Pancreas (tissue), 10 donors: ENCODE results near the gene TELO2. TPM values are rescaled to one million over a fixed set of nuclear protein-coding genes. Genes with fewer than 3 reads are reported as not detected.

Source experiments
- ATAC-seq, 4 donors: fragments of 200-7000 bp; cut with Tn5 transposase; one replicate each; pipeline versions ENCODE4 v1.8.0 to v1.9.1; 2020; ENCODE audit warnings: mild to moderate bottlenecking in 4 of 4, moderate library complexity in 4 of 4
- DNase-seq, 6 donors: peaks; one replicate each; pipeline ENCODE4 v3.0.0-alpha.2; 2020
- FAIRE-seq: peaks from 2 replicates; lab custom pipeline; 2012; peaks lifted over from hg19 to GRCh38; lab: Jason Lieb, UNC
- H3K27ac ChIP-seq, 4 donors: fragments of 200-600 bp; sonication (generic); 1 replicate in 3 of 4; 2 replicates in 1 of 4; pipeline versions ENCODE4 v1.5.0 to v1.8.0; 2020
- H3K27me3 ChIP-seq, 4 donors: fragments of 200-600 bp; one replicate each; pipeline ENCODE4 v1.8.0; 2021
- H3K36me3 ChIP-seq, 3 donors: fragments of 200-600 bp; sonication (generic) in 1 of 3; one replicate each; pipeline versions ENCODE4 v1.5.0 to v1.8.0; 2020 to 2021
- H3K4me1 ChIP-seq, 3 donors: fragments of 200-600 bp; one replicate each; pipeline ENCODE4 v1.8.0; 2021
- H3K4me3 ChIP-seq, 4 donors: fragments of 200-600 bp; sonication (generic) in 2 of 4; one replicate each; pipeline versions ENCODE4 v1.5.0 to v1.8.0; 2020 to 2021
- H3K9me3 ChIP-seq, 4 donors: fragments of 200-600 bp; one replicate each; pipeline ENCODE4 v1.8.0; 2021
- CTCF ChIP-seq, 4 donors: fragments of 200-600 bp; sonication (generic) in 3 of 4; IDR thresholded peaks; one replicate each; pipeline versions ENCODE4 v1.5.0 to v1.8.0; 2021; ENCODE audit warnings: antibody characterized with exemption in 4 of 4
- WGBS, 2 donors: extraction: QIAGEN DNeasy Blood & Tissue Kit; methylation state at CpG; one replicate each; pipeline ENCODE4 v1.1.7; 2013; 5-methylcytosine and 5-hydroxymethylcytosine counted together
- intact Hi-C, 3 donors: fragments of 100-400 bp; cut with DNase I; formaldehyde crosslinking; loops; one replicate each; pipeline versions ENCODE4 v1.11.1 to v1.14.2; 2022
- polyA plus RNA-seq, 2 donors: library from polyadenylated mRNA; stranded (reverse); fragments of 200-250 nt; gene quantifications; one replicate each; pipeline ENCODE4 v1.2.3, GENCODE V29; 2013
- total RNA-seq, 6 donors: library from RNA; stranded (reverse); fragmentation: NEBNext Ultra II Directional in 4 of 6; extraction: Animal tissue kit (Norgen Biotek cat#: 25700) in 4 of 6; gene quantifications; one replicate each; pipeline versions ENCODE4 v1.2.1 to v1.2.4, GENCODE V29; 2021 to 2023
- donor health status: healthy with polysubstance abuse.
- donor health status: DM: no; HTN: no; CAD: no; lungs with moderate emphysema.
- donor health status: DM: no; HTN: no; CAD: no.
- donor health status: control.
- donor health status: control.
- donor health status: Bipolar disorder and iron deficiency.
- donor health status: DM: yes; HTN: yes; CAD: no.
- donor health status: DM: no; HTN: no; CAD: no.
- donor health status: DM: no; HTN: no; CAD: no.
- donor health status: DM: yes; HTN: yes; CAD: no.

TELO2 gene
- total and polyA plus RNA-seq, 8 donors = 11.7 to 98.7 (median 19.6) TPM

DNA sequence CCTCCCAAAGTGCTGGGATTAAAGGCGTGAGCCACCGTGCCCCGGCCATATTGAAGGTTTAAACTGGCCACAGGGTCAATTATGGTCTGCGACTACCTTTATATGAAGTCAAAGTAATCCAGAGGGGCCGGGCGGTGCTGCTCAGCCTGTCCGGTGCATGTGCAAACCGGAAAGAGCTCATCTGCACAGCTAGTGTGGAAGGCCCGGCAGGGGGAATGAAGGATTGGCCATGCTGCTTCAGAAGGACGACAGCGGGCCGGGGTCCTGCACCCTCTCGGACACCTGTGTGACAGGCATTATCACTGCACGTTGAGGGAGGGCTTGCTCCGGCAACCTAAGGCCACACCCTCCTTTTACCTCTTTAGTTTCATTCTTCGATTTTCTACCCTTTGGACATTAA, 63.9 kb downstream of the TELO2 start:
- Histone ChIP-seq H3K36me3 (peaks cover 0 to 42% (median 3%) of the 10 kb centered on the region in 3 donors), H3K9me3 (no peaks in the 10 kb centered on the region)
- WGBS, 2 donors = 89% methylated on average over 16 of the region's 16 CpGs

GRCh38 chr16:1557576-1557975, 64.4 kb downstream of the TELO2 start:
- Histone ChIP-seq H3K4me3 (no peak overlapping the region), H3K9me3 (no peaks in the 10 kb centered on the region), H3K27ac (no peak overlapping the region), H3K27me3 (no peaks in the 10 kb centered on the region), H3K36me3 (peaks cover 0 to 42% (median 3%) of the 10 kb centered on the region in 3 donors), H3K4me1 (no peaks in the 10 kb centered on the region)
- 87 to 89% methylated on average over 11 of the region's 11 CpGs for WGBS, 2 donors
- ATAC-seq = no peak
- intact Hi-C loops = no loop called here
- no peak for DNase-seq
- TF ChIP-seq CTCF (IDR thresholded peaks at IDR 0.05) = no peak
- no peak for FAIRE-seq

More for the DNA sequence above, 63.9 kb downstream of the TELO2 start:
- intact Hi-C loops = no loop called here
- no peaks in the 10 kb centered on the region for H3K4me1 ChIP-seq
- DNase-seq (no peak), ATAC-seq (no peak), FAIRE-seq (no peak)
- no peak overlapping the region for H3K27ac ChIP-seq
- H3K4me3 ChIP-seq = no peak overlapping the region
- no peaks in the 10 kb centered on the region for H3K27me3 ChIP-seq
- TF ChIP-seq CTCF (IDR thresholded peaks at IDR 0.05) = no peak

GRCh38 chr16:1559446-1559975, 66.4 kb downstream of the TELO2 start:
- no peak for ATAC-seq
- no peaks in the 10 kb centered on the region for H3K27me3 ChIP-seq
- H3K9me3 ChIP-seq = no peaks in the 10 kb centered on the region
- TF ChIP-seq CTCF (IDR thresholded peaks at IDR 0.05) = no peak
- FAIRE-seq = no peak
- no peak for DNase-seq
- no peak overlapping the region for H3K27ac ChIP-seq
- H3K4me3 ChIP-seq = no peak overlapping the region
- no peaks in the 10 kb centered on the region for H3K4me1 ChIP-seq
- peaks cover 0 to 43% (median 3%) of the 10 kb centered on the region in 3 donors for H3K36me3 ChIP-seq
- intact Hi-C loops = no loop called here
- WGBS, 2 donors = 86 to 88% methylated on average over 18 of the region's 18 CpGs

Other genes with a start within 250 kb of the TELO2 start
- under 1 TPM in 1 of 6 donors, not detected in 5; 0.61 TPM for gene TPSD1, start 237.3 kb upstream of the TELO2 start, total RNA-seq
- gene TPSD1, start 237.3 kb upstream of the TELO2 start, polyA plus RNA-seq = under 1 TPM; 0.19 to 0.26 TPM
- gene UBE2I, start 183.7 kb upstream of the TELO2 start, total RNA-seq = 10 to 100 TPM; 30.0 to 57.9 (median 36.1) TPM
- gene UBE2I, start 183.7 kb upstream of the TELO2 start, polyA plus RNA-seq = 10 to 100 TPM; 35.3 to 42.0 TPM
- 10 to 100 TPM in 3 of 6 donors, 1 to 10 TPM in 3; 2.1 to 13.1 (median 9.4) TPM for gene BAIAP3, start 159.7 kb upstream of the TELO2 start, total RNA-seq
- 100 to 1,000 TPM in 1 of 2 donors, 10 to 100 TPM in 1; 47.4 to 110 TPM for gene BAIAP3, start 159.7 kb upstream of the TELO2 start, polyA plus RNA-seq
- gene TSR3, start 141.5 kb upstream of the TELO2 start, total RNA-seq = 10 to 100 TPM; 22.2 to 32.3 (median 29.4) TPM
- gene TSR3, start 141.5 kb upstream of the TELO2 start, polyA plus RNA-seq = 10 to 100 TPM; 34.1 to 40.9 TPM
- 10 to 100 TPM; 28.0 to 51.5 (median 36.2) TPM for gene GNPTG, start 141.4 kb upstream of the TELO2 start, total RNA-seq
- gene GNPTG, start 141.4 kb upstream of the TELO2 start, polyA plus RNA-seq = 10 to 100 TPM; 58.2 to 75.3 TPM
- gene UNKL, start 78.7 kb upstream of the TELO2 start, total RNA-seq = 10 to 100 TPM in 3 of 6 donors, 1 to 10 TPM in 3; 4.4 to 22.1 (median 10.2) TPM
- 10 to 100 TPM in 1 of 2 donors, 1 to 10 TPM in 1; 7.6 to 15.2 TPM for gene UNKL, start 78.7 kb upstream of the TELO2 start, polyA plus RNA-seq
- 1 to 10 TPM; 2.2 to 4.7 (median 4.3) TPM for gene UQCC4, start 72.6 kb upstream of the TELO2 start, total RNA-seq
- gene UQCC4, start 72.6 kb upstream of the TELO2 start, polyA plus RNA-seq = 10 to 100 TPM in 1 of 2 donors, 1 to 10 TPM in 1; 8.3 to 14.4 TPM
- gene PERCC1, start 62.3 kb upstream of the TELO2 start, total RNA-seq = under 1 TPM in 2 of 6 donors, not detected in 4; 0.16 to 0.23 TPM
- not detected for gene PERCC1, start 62.3 kb upstream of the TELO2 start, polyA plus RNA-seq
- 1 to 10 TPM in 3 of 6 donors, under 1 TPM in 3; 0.59 to 3.2 (median 1.2) TPM for gene CCDC154, start 48.8 kb upstream of the TELO2 start, total RNA-seq
- gene CCDC154, start 48.8 kb upstream of the TELO2 start, polyA plus RNA-seq = 1 to 10 TPM; 7.7 to 7.8 TPM
- gene CLCN7, start 18.3 kb upstream of the TELO2 start, total RNA-seq = 10 to 100 TPM; 31.0 to 56.1 (median 34.3) TPM
- gene CLCN7, start 18.3 kb upstream of the TELO2 start, polyA plus RNA-seq = 10 to 100 TPM; 41.9 to 91.2 TPM
- not detected for gene PTX4, start 4.4 kb upstream of the TELO2 start, total RNA-seq
- gene PTX4, start 4.4 kb upstream of the TELO2 start, polyA plus RNA-seq = not detected
- gene TMEM204, start 40.3 kb downstream of the TELO2 start, total RNA-seq = 1 to 10 TPM; 2.4 to 9.6 (median 4.6) TPM
- gene TMEM204, start 40.3 kb downstream of the TELO2 start, polyA plus RNA-seq = 1 to 10 TPM; 8.8 to 9.8 TPM
- 10 to 100 TPM in 5 of 6 donors, 1 to 10 TPM in 1; 7.8 to 20.7 (median 10.4) TPM for gene IFT140, start 118.7 kb downstream of the TELO2 start, total RNA-seq
- 10 to 100 TPM; 18.3 to 24.3 TPM for gene IFT140, start 118.7 kb downstream of the TELO2 start, polyA plus RNA-seq
- 10 to 100 TPM in 1 of 6 donors, 1 to 10 TPM in 5; 4.6 to 13.8 (median 6.7) TPM for gene CRAMP1, start 119.0 kb downstream of the TELO2 start, total RNA-seq
- gene CRAMP1, start 119.0 kb downstream of the TELO2 start, polyA plus RNA-seq = 10 to 100 TPM in 1 of 2 donors, 1 to 10 TPM in 1; 9.0 to 16.2 TPM
- 10 to 100 TPM; 21.7 to 49.3 (median 32.4) TPM for gene JPT2, start 184.9 kb downstream of the TELO2 start, total RNA-seq
- gene JPT2, start 184.9 kb downstream of the TELO2 start, polyA plus RNA-seq = 10 to 100 TPM; 13.5 to 22.2 TPM
- 10 to 100 TPM; 25.5 to 51.8 (median 40.1) TPM for gene MAPK8IP3, start 212.8 kb downstream of the TELO2 start, total RNA-seq
- 100 to 1,000 TPM in 1 of 2 donors, 10 to 100 TPM in 1; 94.9 to 244 TPM for gene MAPK8IP3, start 212.8 kb downstream of the TELO2 start, polyA plus RNA-seq